Caco-2 (cell line): Measurements from ENCODE around the gene TGM1. TPM values are rescaled to one million over a fixed set of nuclear protein-coding genes. Genes with fewer than 3 reads are reported as not detected.

Experiments used
- BruUV-seq: library from RNA; stranded (reverse); fragments of 400-500 nt; replicated peaks from 2 replicates; lab custom pipeline; 2021; lab: Mats Ljungman, UMichigan
- CTCF ChIA-PET: fragments of 300-600 bp; sonication (Branson Sonifier 250); formaldehyde crosslinking; loops from one replicate; lab custom pipeline; 2022; ENCODE audit warnings: antibody characterized with exemption; lab: Charles Lee
- POLR2A ChIA-PET: fragments of 300-600 bp; sonication (Branson Sonifier 250); formaldehyde crosslinking; loops from one replicate; lab custom pipeline; 2022; ENCODE audit warnings: antibody characterized with exemption; lab: Charles Lee
- DNase-seq, 2 experiments: peaks; one replicate each; pipeline versions ENCODE4 v3.0.0 to v3.0.0-alpha.2; 2020 to 2022
- H3K27me3 ChIP-seq: replicated peaks from 2 replicates; pipeline ENCODE4 v1.6.0; 2011; ENCODE audit warnings: low read length; ENCODE audit not compliant: control insufficient read depth, insufficient read depth
- H3K36me3 ChIP-seq: 2 replicates; pipeline ENCODE4 v1.5.1; 2011; ENCODE audit warnings: low read length; ENCODE audit not compliant: control insufficient read depth, insufficient read depth
- H3K4me1 ChIP-seq: fragments of 250-450 bp; sonication (Bioruptor Pico); 2 replicates; pipeline ENCODE4 v1.5.1; 2020; ENCODE audit warnings: mild to moderate bottlenecking
- H3K4me3 ChIP-seq: 2 replicates; pipeline ENCODE4 v1.5.1; 2011; ENCODE audit warnings: low read depth, mild to moderate bottlenecking, control low read depth, low read length
- H3K9me3 ChIP-seq: fragments of 250-450 bp; sonication (Bioruptor Pico); 2 replicates; pipeline ENCODE4 v1.5.1; 2020; ENCODE audit warnings: mild to moderate bottlenecking, moderate library complexity
- H3K27ac Mint-ChIP-seq: one replicate; pipeline ENCODE4 v1.8.0; 2022; ENCODE audit warnings: mixed read lengths; ENCODE audit not compliant: unreplicated experiment
- H3K27me3 Mint-ChIP-seq: one replicate; pipeline ENCODE4 v1.8.0; 2022; ENCODE audit warnings: mixed read lengths; ENCODE audit not compliant: insufficient read depth, unreplicated experiment
- H3K36me3 Mint-ChIP-seq: one replicate; pipeline ENCODE4 v1.8.0; 2022; ENCODE audit warnings: mild to moderate bottlenecking, mixed read lengths; ENCODE audit not compliant: insufficient read depth, unreplicated experiment
- H3K4me1 Mint-ChIP-seq: one replicate; pipeline ENCODE4 v1.8.0; 2022; ENCODE audit warnings: low read depth, mixed read lengths; ENCODE audit not compliant: unreplicated experiment
- H3K4me3 Mint-ChIP-seq: one replicate; pipeline ENCODE4 v1.8.0; 2022; ENCODE audit warnings: mild to moderate bottlenecking, moderate library complexity, mixed read lengths; ENCODE audit not compliant: unreplicated experiment
- H3K9me3 Mint-ChIP-seq: one replicate; pipeline ENCODE4 v1.8.0; 2022; ENCODE audit warnings: mixed read lengths; ENCODE audit not compliant: unreplicated experiment
- intact Hi-C: fragments of 100-400 bp; cut with micrococcal nuclease; formaldehyde crosslinking; loops from one replicate; pipeline ENCODE4 v1.10.0; 2022; ENCODE audit not compliant: unreplicated experiment
- total RNA-seq: library from RNA; stranded (reverse); gene quantifications from 2 replicates; pipeline ENCODE4 v1.2.3, GENCODE V29; 2022
- TF ChIP-seq, protein P1 (sequence below), 2 experiments: fragments of 200-600 bp in 1 of 2; IDR thresholded peaks; 1 replicate in 1 of 2; 2 replicates in 1 of 2; pipeline versions ENCODE4 v1.5.1 to v1.8.0; 2011 to 2022; ENCODE audit warnings: antibody characterized with exemption in 1 of 2, control low read depth in 1 of 2, inconsistent platforms in 1 of 2, low read depth in 1 of 2, low read length in 1 of 2, mild to moderate bottlenecking in 1 of 2, moderate library complexity in 1 of 2; ENCODE audit not compliant: insufficient read depth in 1 of 2, severe bottlenecking in 1 of 2, unreplicated experiment in 1 of 2

The TGM1 gene
- total RNA-seq, 1 experiment from 2014 or later, result 5.9 TPM

DNA sequence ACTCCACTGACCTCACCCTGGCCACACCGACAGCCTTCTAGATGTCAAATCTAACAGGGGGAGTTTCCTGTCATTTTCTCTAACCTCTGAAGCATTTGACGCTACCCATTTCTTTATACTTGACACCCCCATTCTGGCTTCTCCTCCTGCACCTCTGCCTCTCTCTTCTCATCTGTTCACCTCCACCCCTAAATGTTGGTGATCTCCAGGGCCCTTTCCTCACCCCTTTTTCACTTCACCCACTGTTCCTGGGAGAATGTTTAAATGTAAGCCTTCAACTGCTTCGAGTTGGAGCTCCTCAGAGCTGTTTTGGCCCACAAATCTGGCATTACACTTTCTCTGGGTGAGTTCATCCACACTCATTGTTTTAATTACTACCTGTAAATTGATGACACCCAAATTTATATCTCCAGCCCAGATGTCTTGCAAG lies 8.9 kb upstream of the TGM1 start:
- H3K27me3 Mint-ChIP-seq, result no peaks in the 10 kb centered on the region
- peaks cover 6% of the 10 kb centered on the region for H3K36me3 Mint-ChIP-seq
- H3K9me3 Mint-ChIP-seq, result no peaks in the 10 kb centered on the region
- H3K4me3 ChIP-seq, result peak overlapping the region; percentile 95
- TSS peak; percentile 41 for BruUV-seq
- ChIA-PET POLR2A (interaction anchor here (0.6 to 2.1 kb wide), 5 partner anchors 10 to 117 kb away, joined by 3 to 39 read pairs (median 4); partner anchors contain the start of gene TINF2), CTCF (interaction anchor here (0.6 to 1.9 kb wide), 11 partner anchors 8 to 136 kb away, joined by 3 to 42 read pairs (median 5); partner anchors contain the start of genes CIDEB and TINF2)
- no peaks in the 10 kb centered on the region for H3K36me3 ChIP-seq
- TF ChIP-seq, protein P1, sequence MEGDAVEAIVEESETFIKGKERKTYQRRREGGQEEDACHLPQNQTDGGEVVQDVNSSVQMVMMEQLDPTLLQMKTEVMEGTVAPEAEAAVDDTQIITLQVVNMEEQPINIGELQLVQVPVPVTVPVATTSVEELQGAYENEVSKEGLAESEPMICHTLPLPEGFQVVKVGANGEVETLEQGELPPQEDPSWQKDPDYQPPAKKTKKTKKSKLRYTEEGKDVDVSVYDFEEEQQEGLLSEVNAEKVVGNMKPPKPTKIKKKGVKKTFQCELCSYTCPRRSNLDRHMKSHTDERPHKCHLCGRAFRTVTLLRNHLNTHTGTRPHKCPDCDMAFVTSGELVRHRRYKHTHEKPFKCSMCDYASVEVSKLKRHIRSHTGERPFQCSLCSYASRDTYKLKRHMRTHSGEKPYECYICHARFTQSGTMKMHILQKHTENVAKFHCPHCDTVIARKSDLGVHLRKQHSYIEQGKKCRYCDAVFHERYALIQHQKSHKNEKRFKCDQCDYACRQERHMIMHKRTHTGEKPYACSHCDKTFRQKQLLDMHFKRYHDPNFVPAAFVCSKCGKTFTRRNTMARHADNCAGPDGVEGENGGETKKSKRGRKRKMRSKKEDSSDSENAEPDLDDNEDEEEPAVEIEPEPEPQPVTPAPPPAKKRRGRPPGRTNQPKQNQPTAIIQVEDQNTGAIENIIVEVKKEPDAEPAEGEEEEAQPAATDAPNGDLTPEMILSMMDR (IDR thresholded peaks at IDR 0.05; ENCODE audit: insufficient read depth in 1 of 2, low read depth in 1 of 2, low read length in 1 of 2, severe bottlenecking in 1 of 2, unreplicated experiment in 1 of 2), result no peak
- peak overlapping the region; percentile 76 for H3K4me3 Mint-ChIP-seq
- DNase-seq, result no peak
- peaks cover 11% of the 10 kb centered on the region for H3K4me1 Mint-ChIP-seq
- H3K9me3 ChIP-seq, result no peaks in the 10 kb centered on the region
- no peaks in the 10 kb centered on the region for H3K27me3 ChIP-seq
- H3K4me1 ChIP-seq, result peaks cover 5% of the 10 kb centered on the region
- intact Hi-C loops, result loop anchor here (1.0 kb wide), 3 partner anchors 25 to 36 kb away; no protein-coding TSS in a partner anchor
- peak overlapping the region; percentile 74 for H3K27ac Mint-ChIP-seq

DNA sequence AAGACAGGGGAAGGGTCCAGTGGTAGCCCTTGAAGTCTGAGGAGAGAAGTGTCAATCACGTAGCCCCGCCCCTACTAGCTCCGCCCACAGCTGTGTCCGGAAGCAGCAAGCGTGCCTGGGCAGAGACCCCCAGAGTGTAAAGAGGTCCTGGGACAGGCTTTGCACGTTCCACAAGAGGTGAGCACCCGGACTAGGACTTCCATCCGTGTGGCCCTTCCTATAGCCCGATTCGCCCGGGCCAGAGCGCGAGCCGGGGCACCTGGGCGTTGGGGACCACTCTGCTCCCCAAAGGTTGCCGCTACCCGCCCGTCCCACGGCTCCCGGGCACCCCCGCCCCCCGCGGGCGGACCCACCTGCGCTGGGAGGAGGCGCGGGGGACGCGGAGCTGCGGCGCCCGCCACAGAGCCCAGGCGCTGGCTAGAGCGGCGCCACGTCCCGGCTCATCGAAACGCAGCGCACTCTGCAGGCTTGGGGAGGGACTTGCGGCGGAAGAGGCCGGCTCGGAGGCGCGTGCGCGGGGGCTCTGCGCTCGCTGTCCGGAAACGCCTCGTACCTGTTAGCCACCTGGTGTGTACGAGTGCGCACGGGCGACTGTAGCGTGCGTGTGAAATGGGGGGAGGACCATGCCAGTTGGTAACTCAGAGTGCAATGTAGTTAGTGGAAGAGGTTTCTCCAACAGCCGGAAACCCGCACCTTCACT lies 8.3 kb upstream of the TGM1 start, which contains the start of gene RABGGTA:
Gene RABGGTA, minus strand, starts transcription at position 464 of the 700 bp plus-strand sequence. CDS start 482 bp downstream, outside the sequence.
- ChIA-PET POLR2A (interaction anchor here (0.6 to 2.1 kb wide), 8 partner anchors 10 to 117 kb away, joined by 3 to 39 read pairs (median 4); partner anchors contain the start of genes DHRS1, NOP9 and TINF2), CTCF (interaction anchor here (0.6 to 1.9 kb wide), 13 partner anchors 9 to 160 kb away, joined by 3 to 42 read pairs (median 5); partner anchors contain the start of genes CHMP4A, CIDEB, DHRS1 and NOP9)
- Mint-ChIP-seq H3K36me3 (peaks cover 6% of the 10 kb centered on the region), H3K27ac (peak within 1 kb of the TSS; percentile 74), H3K9me3 (no peaks in the 10 kb centered on the region), H3K4me3 (peak within 1 kb of the TSS; percentile 76), H3K27me3 (no peaks in the 10 kb centered on the region), H3K4me1 (peaks cover 11% of the 10 kb centered on the region)
- peaks cover 5% of the 10 kb centered on the region for H3K4me1 ChIP-seq
- DNase-seq, result peak; percentile 91 to 93
- TF ChIP-seq, protein P1 (IDR thresholded peaks at IDR 0.05; ENCODE audit: insufficient read depth in 1 of 2, low read depth in 1 of 2, low read length in 1 of 2, severe bottlenecking in 1 of 2, unreplicated experiment in 1 of 2), result peak; percentile 65 to 82
- no peaks in the 10 kb centered on the region for H3K27me3 ChIP-seq
- no TSS peak for BruUV-seq
- intact Hi-C loops, result loop anchor here (1.0 kb wide), 3 partner anchors 26 to 37 kb away; no protein-coding TSS in a partner anchor
- peak within 1 kb of the TSS; percentile 95 for H3K4me3 ChIP-seq
- H3K9me3 ChIP-seq, result no peaks in the 10 kb centered on the region
- no peaks in the 10 kb centered on the region for H3K36me3 ChIP-seq

DNA sequence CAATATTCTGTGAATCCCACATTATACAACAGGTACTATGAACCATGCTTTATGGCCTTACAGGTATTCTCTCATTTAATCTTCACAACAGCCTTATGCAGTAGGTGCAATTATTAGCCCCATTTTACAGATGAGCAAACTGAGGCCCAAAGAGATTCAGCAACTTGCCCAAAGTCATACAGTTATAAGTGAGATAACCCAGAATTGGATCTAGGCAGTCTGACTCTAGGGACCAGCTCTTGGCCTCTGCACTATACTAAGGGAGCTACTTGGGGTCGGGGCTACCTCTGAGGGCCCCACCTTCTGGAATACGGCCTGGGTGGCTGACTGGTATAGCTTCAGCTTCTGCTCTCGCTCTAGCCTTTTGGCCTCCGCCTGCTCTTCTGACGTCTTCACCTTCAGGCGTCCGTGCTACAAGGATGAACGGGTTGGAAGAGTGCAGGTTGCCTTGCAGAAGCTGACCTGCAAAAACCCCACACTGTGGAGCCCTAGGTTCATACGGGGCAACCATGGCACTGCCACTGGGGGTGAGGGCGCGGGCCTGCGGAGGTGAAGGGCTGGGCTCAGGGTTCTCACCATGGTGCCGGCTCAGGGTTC lies 7.7 kb upstream of the TGM1 start:
- H3K27me3 Mint-ChIP-seq, result no peaks in the 10 kb centered on the region
- H3K27me3 ChIP-seq, result no peaks in the 10 kb centered on the region
- POLR2A ChIA-PET, result interaction anchor here (0.6 to 2.1 kb wide), 6 partner anchors 9 to 116 kb away, joined by 3 to 39 read pairs (median 4); partner anchors contain the start of genes DHRS1, NOP9 and TINF2
- no peaks in the 10 kb centered on the region for H3K9me3 ChIP-seq
- peaks cover 11% of the 10 kb centered on the region for H3K4me1 Mint-ChIP-seq
- CTCF ChIA-PET, result interaction anchor here (0.6 to 1.9 kb wide), 10 partner anchors 9 to 161 kb away, joined by 3 to 42 read pairs (median 5); partner anchors contain the start of genes CHMP4A, DHRS1, NOP9 and TINF2
- H3K4me3 Mint-ChIP-seq, result peak overlapping the region; percentile 76
- BruUV-seq, result no TSS peak
- intact Hi-C loops, result loop anchor here (1.0 kb wide), 3 partner anchors 27 to 38 kb away; no protein-coding TSS in a partner anchor
- TF ChIP-seq, protein P1 (IDR thresholded peaks at IDR 0.05; ENCODE audit: insufficient read depth in 1 of 2, low read depth in 1 of 2, low read length in 1 of 2, severe bottlenecking in 1 of 2, unreplicated experiment in 1 of 2), result no peak
- H3K4me1 ChIP-seq, result peaks cover 5% of the 10 kb centered on the region
- H3K9me3 Mint-ChIP-seq, result no peaks in the 10 kb centered on the region
- H3K4me3 ChIP-seq, result peak overlapping the region; percentile 95
- peak overlapping the region; percentile 74 for H3K27ac Mint-ChIP-seq
- H3K36me3 Mint-ChIP-seq, result peaks cover 6% of the 10 kb centered on the region
- H3K36me3 ChIP-seq, result no peaks in the 10 kb centered on the region
- DNase-seq, result no peak
